ENCODE data around the gene HHIP. TPM values are rescaled to one million over a fixed set of nuclear protein-coding genes. Genes with fewer than 3 reads are reported as not detected.
A peak's percentile ranks its signal among the peaks of the same experiment; 100 is the strongest.

HHIP gene
- total and polyA plus RNA-seq, 2 donors (not counting 1 experiment from before 2014, with no cell fraction given), result under 0.01 to 0.59 TPM

GRCh38 chr4:144734522-144734921 is 88.6 kb downstream of the HHIP start:
- H3K79me2 ChIP-seq (ENCODE audit: control insufficient read depth, insufficient read depth, low read length), result no peaks in the 10 kb centered on the region
- no peak overlapping the region for H3K4me2 ChIP-seq (ENCODE audit: extremely low read depth, insufficient read depth, low read length)

GRCh38 chr4:144738649-144739048 is 92.7 kb downstream of the HHIP start:
- Histone ChIP-seq H3K79me2 (ENCODE audit: control insufficient read depth, insufficient read depth, low read length) (no peaks in the 10 kb centered on the region), H4K20me1 (ENCODE audit: control insufficient read depth, extremely low read depth, insufficient read depth, low read length) (no peaks in the 10 kb centered on the region), H3K4me3 (replicated peaks in 1 of 4; ENCODE audit: control extremely low read depth in 1 of 4, insufficient read depth in 1 of 4, low read depth in 3 of 4, low read length in 4 of 4) (no peak overlapping the region), H3K4me1 (ENCODE audit: control insufficient read depth, extremely low read depth, insufficient read depth, low read length) (no peaks in the 10 kb centered on the region), H3K36me3 (ENCODE audit: control insufficient read depth, insufficient read depth, low read length) (no peaks in the 10 kb centered on the region), H3K9ac (ENCODE audit: insufficient read depth, low read length) (no peak overlapping the region), H2AFZ (ENCODE audit: low read length) (no peak overlapping the region), H3K9me3 (ENCODE audit: control insufficient read depth, insufficient read depth, low read depth, low read length) (no peaks in the 10 kb centered on the region), H3K27ac (ENCODE audit: insufficient read depth, low read length) (no peak overlapping the region), H3K27me3 (ENCODE audit: control insufficient read depth, insufficient read depth, low read length) (no peaks in the 10 kb centered on the region), H3K4me2 (ENCODE audit: extremely low read depth, insufficient read depth, low read length) (no peak overlapping the region)
- DNase-seq (ENCODE audit: low read depth in 2 of 2), result no peak
- TF ChIP-seq CTCF (conservative IDR thresholded peaks at IDR 0.05 in 1 of 2, IDR thresholded peaks at IDR 0.05 in 1 of 2; ENCODE audit: low read depth in 1 of 2, low read length in 2 of 2) (no peak), EZH2 (IDR thresholded peaks at IDR 0.05; ENCODE audit: low read length, missing control alignments) (no peak)

More at GRCh38 chr4:144734522-144734921, 88.6 kb downstream of the HHIP start:
- H3K4me1 ChIP-seq (ENCODE audit: control insufficient read depth, extremely low read depth, insufficient read depth, low read length), result no peaks in the 10 kb centered on the region
- no peaks in the 10 kb centered on the region for H3K27me3 ChIP-seq (ENCODE audit: control insufficient read depth, insufficient read depth, low read length)
- H3K9me3 ChIP-seq (ENCODE audit: control insufficient read depth, insufficient read depth, low read depth, low read length), result no peaks in the 10 kb centered on the region
- H2AFZ ChIP-seq (ENCODE audit: low read length), result no peak overlapping the region
- no peaks in the 10 kb centered on the region for H4K20me1 ChIP-seq (ENCODE audit: control insufficient read depth, extremely low read depth, insufficient read depth, low read length)
- no peak overlapping the region for H3K27ac ChIP-seq (ENCODE audit: insufficient read depth, low read length)
- TF ChIP-seq EZH2 (IDR thresholded peaks at IDR 0.05; ENCODE audit: low read length, missing control alignments), result no peak
- no peak for TF ChIP-seq CTCF (conservative IDR thresholded peaks at IDR 0.05 in 1 of 2, IDR thresholded peaks at IDR 0.05 in 1 of 2; ENCODE audit: low read depth in 1 of 2, low read length in 2 of 2)
- DNase-seq (ENCODE audit: low read depth in 2 of 2), result peak; percentile 23 to 86
- no peak overlapping the region for H3K9ac ChIP-seq (ENCODE audit: insufficient read depth, low read length)
- no peak overlapping the region for H3K4me3 ChIP-seq (replicated peaks in 1 of 4; ENCODE audit: control extremely low read depth in 1 of 4, insufficient read depth in 1 of 4, low read depth in 3 of 4, low read length in 4 of 4)
- H3K36me3 ChIP-seq (ENCODE audit: control insufficient read depth, insufficient read depth, low read length), result no peaks in the 10 kb centered on the region

GRCh38 chr4:144739511-144740033 is 93.6 kb downstream of the HHIP start:
- Histone ChIP-seq H4K20me1 (ENCODE audit: control insufficient read depth, extremely low read depth, insufficient read depth, low read length) (no peaks in the 10 kb centered on the region), H3K9ac (ENCODE audit: insufficient read depth, low read length) (no peak overlapping the region), H3K4me1 (ENCODE audit: control insufficient read depth, extremely low read depth, insufficient read depth, low read length) (no peaks in the 10 kb centered on the region), H3K27me3 (ENCODE audit: control insufficient read depth, insufficient read depth, low read length) (no peaks in the 10 kb centered on the region), H3K79me2 (ENCODE audit: control insufficient read depth, insufficient read depth, low read length) (no peaks in the 10 kb centered on the region), H3K9me3 (ENCODE audit: control insufficient read depth, insufficient read depth, low read depth, low read length) (no peaks in the 10 kb centered on the region), H2AFZ (ENCODE audit: low read length) (no peak overlapping the region), H3K4me2 (ENCODE audit: extremely low read depth, insufficient read depth, low read length) (no peak overlapping the region), H3K27ac (ENCODE audit: insufficient read depth, low read length) (no peak overlapping the region), H3K36me3 (ENCODE audit: control insufficient read depth, insufficient read depth, low read length) (no peaks in the 10 kb centered on the region), H3K4me3 (replicated peaks in 1 of 4; ENCODE audit: control extremely low read depth in 1 of 4, insufficient read depth in 1 of 4, low read depth in 3 of 4, low read length in 4 of 4) (no peak overlapping the region)
- TF ChIP-seq CTCF (conservative IDR thresholded peaks at IDR 0.05 in 1 of 2, IDR thresholded peaks at IDR 0.05 in 1 of 2; ENCODE audit: low read depth in 1 of 2, low read length in 2 of 2), result no peak
- TF ChIP-seq EZH2 (IDR thresholded peaks at IDR 0.05; ENCODE audit: low read length, missing control alignments), result no peak
- peak in 1 of 2 donors; percentile 11 for DNase-seq (ENCODE audit: low read depth in 2 of 2)
